ENCODE data around the gene CIRBP. TPM values are rescaled to one million over a fixed set of nuclear protein-coding genes. Genes with fewer than 3 reads are reported as not detected.

CIRBP gene
- total and polyA plus RNA-seq, 9 of the 15 experiments (the other 6 are each of a cell fraction or from before 2014, with no cell fraction given) = 20.5 to 327 (median 176) TPM

GRCh38 chr19:1251330-1252220, 17.6 kb upstream of the CIRBP start (continued):
- peak; percentile 46; the same call in 1 of the 2 replicates for TF ChIP-seq SPI1 (IDR thresholded peaks at IDR 0.05; ENCODE audit: borderline replicate concordance, low read depth, low read length)
- TF ChIP-seq HSF4 (CRISPR knock-in tag; IDR thresholded peaks at IDR 0.05; ENCODE audit: borderline replicate concordance) = no peak
- TF ChIP-seq UBTF (IDR thresholded peaks at IDR 0.05; ENCODE audit: borderline replicate concordance in 1 of 2, low read depth in 2 of 2, low read length in 2 of 2) = peak in 1 of 2 experiments; percentile 91; a peak in 2 of 4 replicates
- peak; percentile 37; the same call in 1 of the 2 replicates for TF ChIP-seq SOX6 (IDR thresholded peaks at IDR 0.05)
- TF ChIP-seq, protein P1, sequence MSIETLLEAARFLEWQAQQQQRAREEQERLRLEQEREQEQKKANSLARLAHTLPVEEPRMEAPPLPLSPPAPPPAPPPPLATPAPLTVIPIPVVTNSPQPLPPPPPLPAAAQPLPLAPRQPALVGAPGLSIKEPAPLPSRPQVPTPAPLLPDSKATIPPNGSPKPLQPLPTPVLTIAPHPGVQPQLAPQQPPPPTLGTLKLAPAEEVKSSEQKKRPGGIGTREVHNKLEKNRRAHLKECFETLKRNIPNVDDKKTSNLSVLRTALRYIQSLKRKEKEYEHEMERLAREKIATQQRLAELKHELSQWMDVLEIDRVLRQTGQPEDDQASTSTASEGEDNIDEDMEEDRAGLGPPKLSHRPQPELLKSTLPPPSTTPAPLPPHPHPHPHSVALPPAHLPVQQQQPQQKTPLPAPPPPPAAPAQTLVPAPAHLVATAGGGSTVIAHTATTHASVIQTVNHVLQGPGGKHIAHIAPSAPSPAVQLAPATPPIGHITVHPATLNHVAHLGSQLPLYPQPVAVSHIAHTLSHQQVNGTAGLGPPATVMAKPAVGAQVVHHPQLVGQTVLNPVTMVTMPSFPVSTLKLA (conservative IDR thresholded peaks at IDR 0.05) = peak in 1 of 2 experiments; percentile 83; a peak in 3 of 4 replicates
- TF ChIP-seq, protein P2, sequence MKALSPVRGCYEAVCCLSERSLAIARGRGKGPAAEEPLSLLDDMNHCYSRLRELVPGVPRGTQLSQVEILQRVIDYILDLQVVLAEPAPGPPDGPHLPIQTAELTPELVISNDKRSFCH (CRISPR knock-in tag; IDR thresholded peaks at IDR 0.05) = no peak
- TF ChIP-seq, protein P2 (tag; IDR thresholded peaks at IDR 0.05) = no peak
- TF ChIP-seq WHSC1 (IDR thresholded peaks at IDR 0.05; ENCODE audit: low read length) = no peak
- peak; percentile 27; the same call in 1 of the 2 replicates for TF ChIP-seq ZSCAN32 (CRISPR knock-in tag; IDR thresholded peaks at IDR 0.05)
- no peak for TF ChIP-seq GTF2E2 (tag; IDR thresholded peaks at IDR 0.05)
- TF ChIP-seq POLR2A (conservative IDR thresholded peaks at IDR 0.05) = peak; percentile 56
- TF ChIP-seq, protein P3, sequence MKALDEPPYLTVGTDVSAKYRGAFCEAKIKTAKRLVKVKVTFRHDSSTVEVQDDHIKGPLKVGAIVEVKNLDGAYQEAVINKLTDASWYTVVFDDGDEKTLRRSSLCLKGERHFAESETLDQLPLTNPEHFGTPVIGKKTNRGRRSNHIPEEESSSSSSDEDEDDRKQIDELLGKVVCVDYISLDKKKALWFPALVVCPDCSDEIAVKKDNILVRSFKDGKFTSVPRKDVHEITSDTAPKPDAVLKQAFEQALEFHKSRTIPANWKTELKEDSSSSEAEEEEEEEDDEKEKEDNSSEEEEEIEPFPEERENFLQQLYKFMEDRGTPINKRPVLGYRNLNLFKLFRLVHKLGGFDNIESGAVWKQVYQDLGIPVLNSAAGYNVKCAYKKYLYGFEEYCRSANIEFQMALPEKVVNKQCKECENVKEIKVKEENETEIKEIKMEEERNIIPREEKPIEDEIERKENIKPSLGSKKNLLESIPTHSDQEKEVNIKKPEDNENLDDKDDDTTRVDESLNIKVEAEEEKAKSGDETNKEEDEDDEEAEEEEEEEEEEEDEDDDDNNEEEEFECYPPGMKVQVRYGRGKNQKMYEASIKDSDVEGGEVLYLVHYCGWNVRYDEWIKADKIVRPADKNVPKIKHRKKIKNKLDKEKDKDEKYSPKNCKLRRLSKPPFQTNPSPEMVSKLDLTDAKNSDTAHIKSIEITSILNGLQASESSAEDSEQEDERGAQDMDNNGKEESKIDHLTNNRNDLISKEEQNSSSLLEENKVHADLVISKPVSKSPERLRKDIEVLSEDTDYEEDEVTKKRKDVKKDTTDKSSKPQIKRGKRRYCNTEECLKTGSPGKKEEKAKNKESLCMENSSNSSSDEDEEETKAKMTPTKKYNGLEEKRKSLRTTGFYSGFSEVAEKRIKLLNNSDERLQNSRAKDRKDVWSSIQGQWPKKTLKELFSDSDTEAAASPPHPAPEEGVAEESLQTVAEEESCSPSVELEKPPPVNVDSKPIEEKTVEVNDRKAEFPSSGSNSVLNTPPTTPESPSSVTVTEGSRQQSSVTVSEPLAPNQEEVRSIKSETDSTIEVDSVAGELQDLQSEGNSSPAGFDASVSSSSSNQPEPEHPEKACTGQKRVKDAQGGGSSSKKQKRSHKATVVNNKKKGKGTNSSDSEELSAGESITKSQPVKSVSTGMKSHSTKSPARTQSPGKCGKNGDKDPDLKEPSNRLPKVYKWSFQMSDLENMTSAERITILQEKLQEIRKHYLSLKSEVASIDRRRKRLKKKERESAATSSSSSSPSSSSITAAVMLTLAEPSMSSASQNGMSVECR (CRISPR knock-in tag; IDR thresholded peaks at IDR 0.05) = peak; percentile 70; the same call in 1 of the 2 replicates
- TF ChIP-seq SMAD4 (CRISPR knock-in tag; conservative IDR thresholded peaks at IDR 0.05) = peak; percentile 78
- peak; percentile 68 for TF ChIP-seq SAP30 (IDR thresholded peaks at IDR 0.05; ENCODE audit: borderline replicate concordance, insufficient read depth, low read depth, low read length, poor library complexity, severe bottlenecking)
- TF ChIP-seq MAZ (CRISPR knock-in tag; conservative IDR thresholded peaks at IDR 0.05 in 1 of 2, IDR thresholded peaks at IDR 0.05 in 1 of 2) = peak in 1 of 2 experiments; percentile 7; a peak in 2 of 4 replicates
- TF ChIP-seq KDM5B (IDR thresholded peaks at IDR 0.05; ENCODE audit: insufficient replicate concordance, low read depth, low read length) = peak; percentile 63
- TF ChIP-seq ZNF174 (CRISPR knock-in tag; IDR thresholded peaks at IDR 0.05) = no peak

Measured in K562 (cell line).